Activated CD8-positive, alpha-beta memory T cell treated with anti-CD3 and anti-CD28 coated beads, Interleukin-2, amount 50 U/mL, for 24 hours (primary cell): ENCODE data around the gene NEGR1.
"Not testable (repeated sequence)": the region's sequence is repeated elsewhere in the genome, so short reads cannot be mapped to it uniquely, and the experiment has no call there.

Experiments
- DNase-seq: peaks from one replicate; pipeline ENCODE4 v3.0.0-alpha.2; 2020; ENCODE audit errors: extremely low read depth

Gene NEGR1

DNA sequence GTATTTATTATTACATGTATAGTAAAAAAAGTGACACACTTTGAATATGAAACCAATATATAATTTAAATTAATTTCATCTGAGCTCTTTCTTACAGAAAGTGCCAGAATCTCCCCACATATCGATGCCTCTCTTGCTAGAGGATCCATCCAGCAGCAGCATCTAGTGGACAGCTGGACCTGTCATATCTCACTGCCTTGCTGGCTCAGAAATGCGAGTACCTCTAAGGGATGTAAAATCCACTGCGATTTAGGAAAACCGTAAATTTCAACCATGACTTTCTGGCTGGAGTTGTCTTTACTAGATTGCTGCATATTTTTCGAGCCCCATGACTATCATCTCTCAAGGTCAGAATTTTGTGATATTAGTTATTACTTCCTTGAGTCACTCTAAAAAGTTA, 333.8 kb downstream of the NEGR1 start:
- DNase-seq = no peak

- DNase-seq = no peak
Measured at GRCh38 chr1:71944006-71944405, 338.3 kb downstream of the NEGR1 start.

DNA sequence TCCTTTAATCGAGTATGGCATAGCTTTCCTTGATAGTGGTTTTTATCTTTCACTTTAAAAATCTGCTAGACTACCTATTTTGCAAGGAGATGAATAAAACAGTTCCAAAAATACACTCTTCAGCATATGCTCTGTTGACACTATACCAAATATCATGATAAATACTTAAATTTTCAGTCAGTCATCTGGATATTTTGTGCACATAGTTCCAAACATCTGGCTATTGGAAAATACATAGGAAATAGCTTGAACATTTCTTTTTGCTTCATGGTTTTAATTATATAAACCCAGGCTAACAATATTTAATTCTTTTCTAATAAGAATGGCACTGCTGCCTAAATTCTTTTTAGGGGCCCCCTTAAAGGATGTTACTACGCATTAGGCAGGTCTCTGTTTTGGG, 342.1 kb downstream of the NEGR1 start:
- no peak for DNase-seq

- no peak for DNase-seq
Measured at GRCh38 chr1:71930511-71930910, 351.8 kb downstream of the NEGR1 start.

DNA sequence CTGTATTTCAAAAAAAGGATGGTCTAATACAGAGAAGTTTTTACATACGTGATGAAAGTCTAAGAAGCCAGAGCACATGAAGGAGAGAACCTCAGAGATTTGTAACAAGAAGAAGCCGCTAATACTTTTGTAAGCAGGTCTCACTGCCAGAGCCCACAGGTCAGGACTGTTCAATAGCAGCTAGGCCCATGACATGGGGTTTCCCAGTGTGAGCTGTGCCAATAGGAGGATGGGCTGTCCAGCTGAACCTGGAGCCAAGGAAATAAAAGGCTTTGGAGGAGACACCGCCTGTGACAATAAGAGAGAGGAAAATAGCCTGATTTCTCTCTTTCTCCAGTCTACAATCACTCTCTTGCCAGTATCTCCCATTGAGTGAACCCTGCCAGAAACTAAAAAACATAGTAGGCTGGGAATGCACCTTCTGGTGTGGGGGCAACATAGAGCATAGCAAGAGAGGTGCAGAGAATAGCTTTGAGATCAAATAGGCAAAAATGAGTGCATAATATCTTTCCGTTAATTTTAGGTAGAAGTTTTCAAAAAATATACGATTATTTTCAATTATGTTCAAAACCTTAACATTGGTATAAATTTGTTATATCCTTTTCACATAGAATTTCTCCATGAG, 360.3 kb downstream of the NEGR1 start:
- no peak for DNase-seq

GRCh38 chr1:71921204-71921603, 361.1 kb downstream of the NEGR1 start:
- DNase-seq = no peak

DNA sequence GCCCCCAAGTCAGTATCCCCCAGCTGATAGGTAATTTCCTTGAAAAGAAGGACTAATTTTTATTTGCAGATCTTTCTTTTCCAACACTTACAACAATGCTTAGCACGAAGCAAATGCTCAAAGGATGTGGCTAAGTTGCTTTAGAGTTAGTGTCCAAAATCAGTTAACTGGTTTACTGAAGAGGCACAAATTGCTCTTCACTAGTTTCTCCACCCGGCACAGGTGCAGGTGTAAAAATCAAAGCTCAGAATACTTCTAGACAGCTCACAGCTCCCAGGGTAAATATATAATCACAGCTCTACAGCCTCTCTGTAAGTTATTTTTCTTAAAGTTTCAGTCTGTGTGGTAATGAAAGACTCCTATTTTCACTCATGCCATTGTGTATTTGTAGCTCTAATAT, 361.8 kb downstream of the NEGR1 start:
- no peak for DNase-seq

DNA sequence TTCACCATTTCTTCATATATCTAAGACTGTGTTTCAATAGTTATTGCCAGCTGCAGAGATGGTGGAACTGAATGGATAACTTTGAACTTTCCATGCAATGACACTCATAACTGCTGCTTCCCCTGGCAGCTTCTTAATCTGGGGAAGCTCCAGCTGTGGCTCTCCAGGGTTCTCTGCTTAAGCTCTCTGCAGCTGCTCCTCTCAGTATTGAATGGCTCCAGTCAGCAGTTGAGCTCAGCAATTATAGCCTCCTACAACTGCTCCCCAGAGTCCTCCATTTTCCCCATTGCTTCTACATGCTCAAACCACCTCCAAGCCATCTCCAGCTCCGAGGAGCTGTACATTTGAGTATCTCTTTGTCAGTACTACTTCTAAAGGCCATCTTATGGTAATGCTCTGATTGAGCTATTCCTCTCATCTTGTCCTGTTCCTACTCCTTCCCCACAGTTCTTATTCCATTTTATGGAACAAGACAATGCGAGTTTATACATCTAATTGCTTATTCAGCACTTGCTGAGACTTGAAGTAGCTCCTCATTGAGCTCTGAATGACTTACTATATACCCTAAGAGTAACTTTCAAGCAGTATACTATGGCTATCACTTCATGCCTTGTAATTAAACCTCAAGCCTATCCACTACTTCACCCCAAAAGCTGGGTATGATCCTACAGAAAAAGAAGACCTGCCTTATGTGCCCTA, 362.4 kb downstream of the NEGR1 start:
- DNase-seq = no peak

GRCh38 chr1:71918630-71919029, 363.7 kb downstream of the NEGR1 start:
- no peak for DNase-seq

- DNase-seq = no peak
Measured at GRCh38 chr1:71916894-71917293, 365.4 kb downstream of the NEGR1 start.

GRCh38 chr1:71914626-71915025, 367.7 kb downstream of the NEGR1 start:
- no peak for DNase-seq

DNA sequence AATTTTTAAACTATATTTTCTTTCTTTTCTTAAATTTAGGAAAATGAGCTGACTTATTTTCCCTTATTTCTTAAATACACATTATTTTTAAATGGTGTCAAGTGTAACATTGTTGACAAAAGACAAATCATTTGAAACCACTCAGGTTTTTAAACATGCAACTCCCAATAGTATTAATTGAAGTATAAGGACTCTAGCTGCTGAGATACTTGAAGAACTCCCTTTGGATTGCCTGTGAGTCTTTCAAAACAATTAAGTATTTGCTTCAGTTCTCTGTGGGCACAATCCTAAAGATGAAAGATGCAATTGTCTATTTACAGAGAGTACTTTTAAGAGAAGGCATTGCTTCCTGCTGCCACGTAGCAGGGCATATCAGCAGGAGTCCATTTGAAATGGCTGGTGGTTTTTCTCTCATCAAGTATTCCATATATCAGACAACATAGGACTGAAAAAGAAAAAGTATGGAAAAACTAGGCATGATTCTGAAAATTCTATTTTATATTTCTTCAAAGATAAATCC, 373.4 kb downstream of the NEGR1 start:
- no peak for DNase-seq

- no peak for DNase-seq
Measured at GRCh38 chr1:71908303-71908702, 374.0 kb downstream of the NEGR1 start.

DNA sequence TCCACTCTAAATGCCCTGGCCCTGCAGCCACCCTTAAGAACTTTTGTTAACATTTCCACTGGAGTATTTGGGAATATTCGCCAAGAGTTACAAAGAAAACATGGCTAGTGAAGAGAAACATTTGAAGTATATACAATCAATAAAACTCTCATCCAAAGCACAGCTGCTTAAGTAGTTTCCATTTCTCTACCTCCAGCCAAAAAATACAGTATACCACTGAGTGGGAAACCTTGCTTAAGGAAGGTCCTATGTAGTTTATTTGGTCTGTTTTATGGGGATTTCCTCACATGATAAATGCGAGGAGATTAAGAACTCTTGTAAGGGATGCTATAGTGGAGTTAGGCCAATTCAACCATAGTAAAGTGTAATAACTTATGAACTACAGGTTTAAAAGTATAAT, 382.5 kb downstream of the NEGR1 start:
- no peak for DNase-seq

DNA sequence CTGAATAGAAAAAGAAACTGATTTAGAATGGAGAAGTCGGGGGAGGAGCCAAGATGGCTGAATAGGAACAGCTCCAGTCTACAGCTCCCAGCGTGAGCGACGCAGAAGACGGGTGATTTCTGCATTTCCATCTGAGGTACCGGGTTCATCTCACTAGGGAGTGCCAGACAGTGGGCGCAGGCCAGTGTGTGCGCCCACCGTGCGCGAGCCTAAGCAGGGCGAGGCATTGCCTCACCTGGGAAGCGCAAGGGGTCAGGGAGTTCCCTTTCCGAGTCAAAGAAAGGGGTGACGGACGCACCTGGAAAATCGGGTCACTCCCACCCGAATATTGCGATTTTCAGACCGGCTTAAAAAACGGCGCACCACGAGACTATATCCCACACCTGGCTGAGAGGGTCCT, 394.2 kb downstream of the NEGR1 start:
- not testable (repeated sequence) for DNase-seq

DNA sequence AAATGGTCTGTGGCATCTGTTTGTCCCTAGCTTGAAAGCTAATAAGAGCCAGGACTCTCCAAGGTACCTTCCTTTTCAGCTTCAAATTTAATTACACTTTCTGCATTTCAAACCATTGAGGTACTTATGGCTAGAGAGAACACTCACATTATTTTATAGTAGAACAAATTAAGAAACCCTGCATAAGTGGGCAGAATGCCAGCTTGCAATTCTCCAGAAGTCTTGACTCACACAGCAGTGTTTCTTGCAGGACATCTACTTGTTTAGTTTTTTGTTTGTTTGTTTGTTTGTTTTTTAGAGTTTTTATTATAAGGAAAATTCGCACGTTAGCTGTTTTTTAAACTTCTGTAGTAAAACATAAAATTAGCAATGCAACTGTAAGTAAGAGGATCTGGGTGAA, 397.2 kb downstream of the NEGR1 start:
- DNase-seq = no peak

- no peak for DNase-seq
Measured at GRCh38 chr1:71882637-71883036, 399.7 kb downstream of the NEGR1 start.

DNA sequence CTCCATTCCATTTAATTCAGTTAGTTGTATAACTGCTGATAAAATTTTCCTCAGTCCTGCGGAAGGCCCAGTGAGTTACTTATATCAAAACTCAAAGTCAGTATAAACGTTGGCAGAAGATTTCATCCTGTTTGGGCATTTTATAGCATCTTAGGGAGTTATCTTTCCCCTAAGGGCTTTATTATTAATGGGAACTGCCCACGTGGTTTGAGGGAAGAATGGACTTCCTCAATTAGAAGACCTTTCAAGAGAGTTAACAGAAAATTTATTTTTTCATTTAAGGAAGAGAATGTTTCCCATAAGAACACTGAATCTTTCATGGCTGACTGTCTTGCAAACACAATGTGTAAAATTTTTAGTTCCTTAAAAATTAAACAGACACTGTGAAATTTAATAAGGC, 400.1 kb downstream of the NEGR1 start:
- no peak for DNase-seq

- no peak for DNase-seq
Measured at GRCh38 chr1:71881611-71882010, 400.7 kb downstream of the NEGR1 start.

DNA sequence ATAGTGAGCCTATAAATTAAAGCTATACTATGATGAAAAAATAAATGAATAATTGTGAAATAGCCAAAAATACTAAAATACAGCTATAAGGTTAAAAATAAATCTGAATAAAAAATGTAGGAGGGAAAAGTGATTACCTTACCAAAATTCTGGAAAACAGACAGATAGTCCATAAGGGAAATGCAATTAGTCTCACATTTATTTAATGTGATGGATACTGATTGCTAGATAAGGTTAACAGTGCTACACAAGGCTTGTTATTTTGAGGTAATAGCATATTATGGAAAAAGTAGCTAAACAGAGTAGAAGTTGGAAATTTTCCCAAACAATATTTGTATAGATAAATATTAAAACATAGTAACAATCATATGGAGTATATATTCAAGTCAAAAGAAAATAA, 413.0 kb downstream of the NEGR1 start:
- DNase-seq = no peak

GRCh38 chr1:71862756-71863155, 419.6 kb downstream of the NEGR1 start:
- DNase-seq = no peak

DNA sequence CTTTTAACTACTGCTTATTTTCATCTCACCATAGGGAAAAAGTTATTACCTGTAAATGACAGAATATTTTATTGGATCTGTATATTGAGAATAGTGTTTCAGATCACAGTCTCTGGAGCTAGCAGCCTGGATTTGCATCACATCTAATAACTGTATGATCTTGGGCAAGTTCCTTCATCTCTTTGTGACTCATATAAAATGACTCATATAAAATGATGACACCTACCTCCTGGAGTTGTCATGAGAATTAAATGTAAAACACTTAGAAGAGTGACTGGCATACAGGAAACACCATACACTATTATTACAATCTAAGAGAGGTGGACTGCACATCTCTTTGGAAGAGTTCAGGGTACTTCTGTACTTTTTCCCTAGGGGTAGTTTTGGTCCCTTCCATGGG, 421.3 kb downstream of the NEGR1 start:
- no peak for DNase-seq

- DNase-seq = no peak
Measured at GRCh38 chr1:71859806-71860205, 422.5 kb downstream of the NEGR1 start.

- no peak for DNase-seq
Measured at GRCh38 chr1:71857862-71858261, 424.5 kb downstream of the NEGR1 start.
